ENCODE data around the gene APMAP.

GRCh38 chr20:25013478-25014380 is 21.2 kb upstream of the APMAP start:
- TF ChIP-seq EZH2 (optimal IDR thresholded peaks at IDR 0.05; ENCODE audit: low read depth, low read length) (no peak), CTCF (IDR thresholded peaks at IDR 0.05; ENCODE audit: low read length) (no peak)
